ENCODE measurements around the gene YRDC.

The YRDC gene

DNA sequence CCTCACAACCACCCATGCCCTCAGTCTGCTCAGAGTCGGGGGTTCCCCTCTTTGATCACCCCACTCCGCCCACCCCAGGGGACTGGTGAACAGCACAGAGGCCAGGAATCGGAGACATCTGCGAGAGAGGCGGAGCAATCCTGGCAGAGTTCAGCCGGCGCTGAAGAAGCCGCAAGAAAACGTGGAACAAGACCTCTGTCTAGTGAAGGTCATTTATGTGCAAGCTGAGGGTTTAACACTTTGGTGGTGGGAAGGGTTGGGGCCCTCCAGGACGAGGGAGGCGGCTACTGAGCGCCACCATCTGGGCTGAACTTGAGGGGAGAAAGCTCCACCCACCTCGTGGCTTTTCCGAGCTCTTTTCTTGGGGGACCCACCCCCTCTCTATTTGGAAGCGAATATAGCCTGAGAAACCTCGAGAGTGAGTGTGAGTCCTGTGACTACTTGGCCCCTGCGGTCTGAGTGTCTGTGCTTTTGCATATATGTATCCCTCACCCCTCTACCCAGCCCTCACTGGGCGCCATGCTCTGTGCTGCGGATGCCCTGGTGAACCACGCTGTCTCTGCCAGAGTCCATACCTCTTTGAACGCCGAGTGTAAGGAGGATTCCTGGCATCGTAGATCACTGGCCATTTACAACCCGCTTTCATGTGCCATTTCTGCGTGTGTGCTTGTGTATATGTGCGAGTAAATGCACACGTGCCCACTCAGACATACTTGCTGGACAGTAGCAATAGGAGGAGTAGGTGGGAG lies 41.9 kb downstream of the YRDC start:
- peak; percentile 58 for DNase-seq

DNA sequence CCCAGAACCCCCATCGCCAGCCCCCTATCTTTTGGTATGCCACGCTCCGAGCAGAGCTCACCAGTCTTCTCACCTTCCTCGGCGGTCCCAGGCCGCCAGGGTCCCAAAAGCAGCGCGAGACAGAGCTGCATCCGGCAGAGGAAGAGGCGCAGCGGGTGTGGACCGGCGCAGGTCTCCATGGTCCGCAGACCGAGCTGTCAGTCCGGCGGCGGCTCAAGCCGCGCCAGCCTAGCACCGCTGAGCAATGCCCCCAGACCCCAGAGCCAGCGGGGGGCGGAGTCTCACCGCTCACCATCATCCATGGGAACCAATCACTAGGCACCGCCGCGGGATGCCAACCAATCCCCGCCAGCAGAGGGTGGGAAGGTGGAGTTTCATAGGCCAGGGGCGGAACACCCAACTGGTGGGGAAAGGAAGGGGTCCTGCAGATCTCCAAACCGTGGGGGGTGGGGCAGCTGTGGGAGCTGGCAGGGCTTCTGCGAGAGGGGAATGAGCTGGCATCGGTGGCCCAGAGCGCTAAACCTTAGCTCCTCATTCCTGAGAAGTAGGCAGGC lies 43.0 kb downstream of the YRDC start, which contains the start of gene EPHA10:
EPHA10 (minus strand) TSS at position 233 of the 554 bp plus-strand sequence; CDS start at position 179, 54 bp downstream.
- DNase-seq: peak; percentile 85

DNA sequence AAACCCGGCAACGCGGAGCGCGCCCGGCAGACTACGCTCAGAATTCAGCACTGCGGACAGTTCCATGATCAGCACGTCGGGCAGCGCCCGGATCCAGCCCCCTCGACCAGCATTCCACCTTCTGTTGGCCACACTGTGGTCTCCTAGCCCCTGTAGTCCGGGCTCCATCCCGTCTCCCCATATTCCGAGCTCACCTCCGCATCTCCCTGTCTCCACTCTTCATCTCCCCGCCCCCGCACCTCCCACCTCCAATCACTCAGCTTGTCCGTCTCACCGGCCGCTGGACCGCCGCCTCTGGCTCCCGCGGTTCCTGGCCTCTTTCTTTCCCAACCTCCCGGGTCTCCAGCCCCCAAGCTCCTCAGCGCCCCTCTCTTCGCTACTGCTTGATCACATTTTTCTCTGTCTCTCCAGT lies 43.6 kb downstream of the YRDC start:
- DNase-seq: no peak

DNA sequence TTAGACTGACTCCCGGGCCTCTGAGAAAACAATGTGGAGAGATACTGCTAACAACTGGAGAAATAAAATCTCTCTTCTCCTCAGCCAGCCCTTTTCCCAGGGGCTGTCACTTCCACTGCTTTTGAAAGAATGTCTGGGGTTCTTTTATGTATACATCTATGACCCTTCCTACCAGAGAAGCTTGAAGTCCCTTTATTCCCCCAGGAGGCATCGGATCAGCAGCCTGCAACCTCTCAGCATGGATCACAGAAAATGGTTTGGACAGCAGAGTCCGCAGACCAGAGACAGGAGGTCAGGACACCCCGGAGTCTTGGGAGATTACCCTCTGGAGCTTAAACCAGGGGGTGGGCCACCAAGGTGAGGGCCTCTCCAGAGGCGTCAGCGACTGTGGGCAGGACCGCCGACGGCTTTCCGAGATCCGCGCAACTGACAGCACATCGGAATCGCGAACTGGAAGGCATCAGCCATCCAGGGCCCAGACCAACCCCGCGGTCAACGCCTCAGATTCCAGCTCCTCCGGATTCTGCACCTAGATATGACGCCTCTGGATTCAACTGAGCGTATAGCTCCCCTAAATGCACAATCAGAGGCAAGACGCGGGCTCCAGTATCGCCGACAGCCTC lies 44.1 kb downstream of the YRDC start:
- no peak for DNase-seq

- no peak for DNase-seq
Observed at GRCh38 chr1:37762516-37762915, 45.5 kb downstream of the YRDC start.

DNA sequence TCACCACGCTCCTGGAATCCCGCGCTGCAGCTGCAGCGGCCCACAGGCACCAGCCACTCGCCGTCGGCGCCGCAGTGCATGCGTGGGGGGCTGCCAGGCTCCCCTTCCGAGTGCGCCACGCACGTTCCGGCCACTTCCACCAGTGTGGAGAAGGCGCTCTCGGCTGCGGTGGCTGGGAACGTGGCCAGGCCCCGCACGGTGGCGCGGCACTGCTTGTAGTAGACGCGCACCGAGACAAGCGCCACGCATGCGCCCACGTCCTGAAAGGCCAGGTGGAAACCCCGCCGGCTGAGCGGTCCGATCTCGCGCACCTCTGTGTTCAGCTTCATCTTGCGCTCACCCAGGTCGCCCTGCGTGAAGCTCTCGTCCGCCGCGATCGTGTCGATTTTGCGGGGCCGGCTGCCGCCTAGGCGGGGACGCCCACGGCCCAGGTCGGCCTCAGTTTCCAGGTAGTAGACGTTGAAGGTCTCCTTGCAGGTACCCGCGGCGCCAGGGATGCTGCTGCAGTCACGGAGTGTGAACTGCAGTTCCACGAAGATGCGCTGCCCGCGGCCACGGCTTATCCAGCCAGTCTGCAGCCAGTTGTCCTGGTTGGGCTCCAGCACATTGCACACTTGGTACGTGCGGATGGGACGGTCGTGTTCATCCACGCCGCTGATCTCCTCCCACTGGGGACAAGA lies 46.5 kb downstream of the YRDC start:
- no peak for DNase-seq

- peak; percentile 6 for DNase-seq
Observed at GRCh38 chr1:37759451-37759850, 48.6 kb downstream of the YRDC start.

DNA sequence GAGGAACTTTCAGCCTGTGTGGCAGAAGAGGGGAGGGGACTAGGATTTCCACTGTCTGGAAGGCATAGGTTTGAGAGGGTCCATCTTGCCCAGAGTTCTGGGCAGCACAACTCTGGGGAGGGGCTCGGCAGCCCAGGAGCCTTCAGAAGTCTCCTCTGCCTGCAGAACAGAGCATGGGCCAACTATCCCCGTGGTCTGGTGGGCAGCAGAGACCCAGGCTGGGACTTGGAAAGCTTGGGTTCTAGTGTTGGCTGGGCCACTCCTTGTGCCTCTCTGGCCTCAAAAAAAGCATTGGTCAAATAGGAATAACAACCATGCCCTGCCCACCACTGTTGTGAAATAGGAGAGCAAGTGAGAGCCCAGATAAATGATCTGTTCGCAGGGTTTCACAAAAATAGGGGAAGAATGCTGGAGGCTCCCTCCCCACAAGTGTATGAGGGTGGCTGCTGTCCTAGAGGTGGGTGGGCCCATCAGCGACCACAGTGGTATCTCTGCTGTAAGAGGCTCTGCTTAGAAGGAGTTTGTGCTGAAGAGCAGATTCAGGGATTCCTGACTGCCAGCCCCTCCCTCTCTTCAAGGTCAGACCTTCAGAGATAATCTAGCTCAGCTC lies 52.0 kb downstream of the YRDC start:
- DNase-seq: no peak

GRCh38 chr1:37755290-37755689 lies 52.7 kb downstream of the YRDC start:
- DNase-seq: no peak

GRCh38 chr1:37753473-37754321 lies 54.3 kb downstream of the YRDC start:
- no peak for DNase-seq
